HepG2 (cell line): ENCODE results near the gene XPO1. TPM values are rescaled to one million over a fixed set of nuclear protein-coding genes. Genes with fewer than 3 reads are reported as not detected.

Source experiments
- ARNTL ChIP-seq: sonication (generic); formaldehyde crosslinking; IDR thresholded peaks from 2 replicates; pipeline ENCODE4 v1.4.0; 2020; ENCODE audit warnings: mild to moderate bottlenecking, missing genetic modification reagents
- ASH2L ChIP-seq: fragments of 300-600, 200-600 bp; sonication (generic); IDR thresholded peaks from 2 replicates; pipeline ENCODE4 v1.7.0; 2017; ENCODE audit warnings: low read depth, mild to moderate bottlenecking, moderate library complexity, mixed read lengths, low read length; ENCODE audit not compliant: insufficient read length
- BCL6 ChIP-seq: IDR thresholded peaks from 2 replicates; pipeline ENCODE4 v1.6.1; 2016; ENCODE audit warnings: missing genetic modification reagents, missing compliant biosample characterization
- BHLHE40 ChIP-seq: IDR thresholded peaks from 2 replicates; pipeline ENCODE4 v1.6.1; 2011; ENCODE audit warnings: low read length, improper control_type of control experiment
- CHD4 ChIP-seq: fragments of 200-600 bp; sonication (generic); IDR thresholded peaks from 2 replicates; pipeline ENCODE4 v1.7.0; 2017; ENCODE audit warnings: mild to moderate bottlenecking, low read length, borderline replicate concordance
- EP300 ChIP-seq, 3 experiments: sonication (generic) in 1 of 3; formaldehyde crosslinking in 1 of 3; IDR thresholded peaks; 2 replicates each; pipeline versions ENCODE4 v1.5.1 to v1.6.1; 2011 to 2020; ENCODE audit warnings: low read depth in 2 of 3, low read length in 2 of 3, borderline replicate concordance in 1 of 3, improper control_type of control experiment in 1 of 3, mild to moderate bottlenecking in 1 of 3, missing genetic modification reagents in 1 of 3, moderate library complexity in 1 of 3
- FOSL2 ChIP-seq: sonication (generic); formaldehyde crosslinking; IDR thresholded peaks from 2 replicates; pipeline ENCODE4 v1.4.0; 2020; ENCODE audit warnings: missing genetic modification reagents
- HMG20A ChIP-seq: IDR thresholded peaks from 2 replicates; pipeline ENCODE4 v1.6.1; 2016; ENCODE audit warnings: borderline replicate concordance
- IRX3 ChIP-seq: sonication (generic); formaldehyde crosslinking; IDR thresholded peaks from 2 replicates; pipeline ENCODE4 v1.8.1; 2023; ENCODE audit warnings: mild to moderate bottlenecking, low read depth, missing genetic modification reagents, borderline replicate concordance
- ISL2 ChIP-seq: sonication (generic); formaldehyde crosslinking; IDR thresholded peaks from 2 replicates; pipeline ENCODE4 v1.5.0; 2020; ENCODE audit warnings: missing genetic modification reagents
- NR2F6 ChIP-seq, 2 experiments: IDR thresholded peaks; 2 replicates each; pipeline ENCODE4 v1.6.1; 2016; ENCODE audit warnings: antibody characterized with exemption in 1 of 2, mild to moderate bottlenecking in 1 of 2
- RARA ChIP-seq: IDR thresholded peaks from 2 replicates; pipeline ENCODE4 v1.6.1; 2016; ENCODE audit warnings: missing genetic modification reagents, missing compliant biosample characterization
- RCOR2 ChIP-seq: IDR thresholded peaks from 2 replicates; pipeline ENCODE4 v1.6.1; 2016; ENCODE audit warnings: missing biosample characterization, missing genetic modification reagents
- SAFB2 ChIP-seq: sonication (generic); formaldehyde crosslinking; IDR thresholded peaks from 2 replicates; pipeline ENCODE4 v1.5.1; 2020; ENCODE audit warnings: missing genetic modification reagents, low read depth, mild to moderate bottlenecking, borderline replicate concordance
- SAP130 ChIP-seq: IDR thresholded peaks from 2 replicates; pipeline ENCODE4 v1.6.1; 2016; ENCODE audit warnings: low read depth
- ZNF101 ChIP-seq: sonication (generic); formaldehyde crosslinking; IDR thresholded peaks from 2 replicates; pipeline ENCODE4 v1.4.0; 2020; ENCODE audit warnings: mild to moderate bottlenecking, low read depth, missing genetic modification reagents, borderline replicate concordance
- ZNF550 ChIP-seq: sonication (generic); formaldehyde crosslinking; IDR thresholded peaks from 2 replicates; pipeline ENCODE4 v1.4.0; 2020; ENCODE audit warnings: mild to moderate bottlenecking, missing genetic modification reagents, borderline replicate concordance
- ZNF629 ChIP-seq: sonication (generic); formaldehyde crosslinking; conservative IDR thresholded peaks from 2 replicates; pipeline ENCODE4 v1.5.0; 2020; ENCODE audit warnings: missing genetic modification reagents
- ZNF639 ChIP-seq: conservative IDR thresholded peaks from 2 replicates; pipeline ENCODE4 v1.6.1; 2018; ENCODE audit warnings: missing genetic modification reagents
- polyA plus RNA-seq, 8 experiments: library from polyadenylated mRNA; depleted of rRNA in 3 of 8; stranded (reverse) in 7 of 8; unstranded in 1 of 8; fragments of >200 nt; fragmentation: Illumina TruSeq in 4 of 8; extraction: Trizol in 4 of 8; gene quantifications; 2 replicates each; pipeline versions ENCODE4 v1.2.1 to v1.2.3, GENCODE V29; 2011 to 2016; ENCODE audit warnings: low read depth in 4 of 8, missing spikeins in 1 of 8, mixed read lengths in 1 of 8; ENCODE audit not compliant: insufficient read depth in 1 of 8
- total RNA-seq, 5 experiments: library from RNA; depleted of rRNA; stranded (reverse); fragments of >200 nt; fragmentation: Illumina TruSeq; extraction: Trizol; gene quantifications; 2 replicates each; pipeline ENCODE4 v1.2.3, GENCODE V29; 2016; ENCODE audit warnings: low read depth in 1 of 5
- TF ChIP-seq, protein P1 (sequence below): IDR thresholded peaks from 2 replicates; pipeline ENCODE4 v1.4.0; 2020; ENCODE audit warnings: mild to moderate bottlenecking, missing genetic modification reagents
- TF ChIP-seq, protein P2 (sequence below): sonication (generic); formaldehyde crosslinking; IDR thresholded peaks from 2 replicates; pipeline ENCODE4 v1.4.0; 2020; ENCODE audit warnings: missing genetic modification reagents, mild to moderate bottlenecking, borderline replicate concordance

Gene XPO1
- total and polyA plus RNA-seq, 2 of the 13 experiments (the other 11 are each of a cell fraction or from before 2014, with no cell fraction given) = 67.4 to 212 TPM

GRCh38 chr2:61460163-61460562 is 78.0 kb downstream of the XPO1 start (continued):
- peak; percentile 95 for TF ChIP-seq FOSL2 (CRISPR knock-in tag)
- peak; percentile 31; the same call in 1 of the 2 replicates for TF ChIP-seq CHD4
- no peak for TF ChIP-seq IRX3 (CRISPR knock-in tag)
- TF ChIP-seq BHLHE40 = peak; percentile 27; the same call in 1 of the 2 replicates
- TF ChIP-seq HMG20A = peak; percentile 39; the same call in 1 of the 2 replicates
- TF ChIP-seq SAP130 (CRISPR knock-in tag) = peak; percentile 48; the same call in 1 of the 2 replicates
- no peak for TF ChIP-seq ZNF101 (CRISPR knock-in tag)
- 0 out of 2 replicates have a peak, but pooled peaks have one; percentile 22 for TF ChIP-seq ISL2 (CRISPR knock-in tag)
- TF ChIP-seq, protein P1, sequence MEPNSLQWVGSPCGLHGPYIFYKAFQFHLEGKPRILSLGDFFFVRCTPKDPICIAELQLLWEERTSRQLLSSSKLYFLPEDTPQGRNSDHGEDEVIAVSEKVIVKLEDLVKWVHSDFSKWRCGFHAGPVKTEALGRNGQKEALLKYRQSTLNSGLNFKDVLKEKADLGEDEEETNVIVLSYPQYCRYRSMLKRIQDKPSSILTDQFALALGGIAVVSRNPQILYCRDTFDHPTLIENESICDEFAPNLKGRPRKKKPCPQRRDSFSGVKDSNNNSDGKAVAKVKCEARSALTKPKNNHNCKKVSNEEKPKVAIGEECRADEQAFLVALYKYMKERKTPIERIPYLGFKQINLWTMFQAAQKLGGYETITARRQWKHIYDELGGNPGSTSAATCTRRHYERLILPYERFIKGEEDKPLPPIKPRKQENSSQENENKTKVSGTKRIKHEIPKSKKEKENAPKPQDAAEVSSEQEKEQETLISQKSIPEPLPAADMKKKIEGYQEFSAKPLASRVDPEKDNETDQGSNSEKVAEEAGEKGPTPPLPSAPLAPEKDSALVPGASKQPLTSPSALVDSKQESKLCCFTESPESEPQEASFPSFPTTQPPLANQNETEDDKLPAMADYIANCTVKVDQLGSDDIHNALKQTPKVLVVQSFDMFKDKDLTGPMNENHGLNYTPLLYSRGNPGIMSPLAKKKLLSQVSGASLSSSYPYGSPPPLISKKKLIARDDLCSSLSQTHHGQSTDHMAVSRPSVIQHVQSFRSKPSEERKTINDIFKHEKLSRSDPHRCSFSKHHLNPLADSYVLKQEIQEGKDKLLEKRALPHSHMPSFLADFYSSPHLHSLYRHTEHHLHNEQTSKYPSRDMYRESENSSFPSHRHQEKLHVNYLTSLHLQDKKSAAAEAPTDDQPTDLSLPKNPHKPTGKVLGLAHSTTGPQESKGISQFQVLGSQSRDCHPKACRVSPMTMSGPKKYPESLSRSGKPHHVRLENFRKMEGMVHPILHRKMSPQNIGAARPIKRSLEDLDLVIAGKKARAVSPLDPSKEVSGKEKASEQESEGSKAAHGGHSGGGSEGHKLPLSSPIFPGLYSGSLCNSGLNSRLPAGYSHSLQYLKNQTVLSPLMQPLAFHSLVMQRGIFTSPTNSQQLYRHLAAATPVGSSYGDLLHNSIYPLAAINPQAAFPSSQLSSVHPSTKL (CRISPR knock-in tag) = peak; percentile 65
- TF ChIP-seq ASH2L = peak; percentile 23
- TF ChIP-seq ZNF639 (CRISPR knock-in tag) = no peak
- no peak for TF ChIP-seq ARNTL (CRISPR knock-in tag)
- peak in 1 of 2 experiments; percentile 47; a peak in 1 of 4 replicates for TF ChIP-seq EP300 (IDR thresholded peaks at IDR 0.05; ENCODE audit: low read depth in 2 of 2, low read length in 2 of 2)
- no peak for TF ChIP-seq EP300 (CRISPR knock-in tag; IDR thresholded peaks at IDR 0.05; ENCODE audit: borderline replicate concordance)
- TF ChIP-seq RCOR2 (CRISPR knock-in tag) = 0 out of 2 replicates have a peak, but pooled peaks have one; percentile 15
- TF ChIP-seq, protein P2, sequence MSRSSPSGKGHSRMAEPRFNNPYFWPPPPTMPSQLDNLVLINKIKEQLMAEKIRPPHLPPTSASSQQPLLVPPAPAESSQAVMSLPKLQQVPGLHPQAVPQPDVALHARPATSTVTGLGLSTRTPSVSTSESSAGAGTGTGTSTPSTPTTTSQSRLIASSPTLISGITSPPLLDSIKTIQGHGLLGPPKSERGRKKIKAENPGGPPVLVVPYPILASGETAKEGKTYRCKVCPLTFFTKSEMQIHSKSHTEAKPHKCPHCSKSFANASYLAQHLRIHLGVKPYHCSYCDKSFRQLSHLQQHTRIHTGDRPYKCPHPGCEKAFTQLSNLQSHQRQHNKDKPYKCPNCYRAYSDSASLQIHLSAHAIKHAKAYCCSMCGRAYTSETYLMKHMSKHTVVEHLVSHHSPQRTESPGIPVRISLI (CRISPR knock-in tag) = 0 out of 2 replicates have a peak, but pooled peaks have one; percentile 13
- TF ChIP-seq ZNF629 (CRISPR knock-in tag) = peak; percentile 70
- no peak for TF ChIP-seq ZNF550 (CRISPR knock-in tag)
- no peak for TF ChIP-seq NR2F6 (IDR thresholded peaks at IDR 0.05)
- TF ChIP-seq NR2F6 (CRISPR knock-in tag; IDR thresholded peaks at IDR 0.05) = peak; percentile 45; the same call in 1 of the 2 replicates
- TF ChIP-seq RARA (CRISPR knock-in tag) = 0 out of 2 replicates have a peak, but pooled peaks have one; percentile 22
- TF ChIP-seq BCL6 (CRISPR knock-in tag) = 0 out of 2 replicates have a peak, but pooled peaks have one; percentile 26
- no peak for TF ChIP-seq SAFB2
